ENCODE data around the gene COX6A2.

- TF ChIP-seq EZH2 (IDR thresholded peaks at IDR 0.05), result no peak
- TF ChIP-seq POLR2AphosphoS5 (IDR thresholded peaks at IDR 0.05; ENCODE audit: borderline replicate concordance, low read depth, low read length), result no peak
These were observed 23.0 kb upstream of the COX6A2 start for GRCh38 chr16:31451201-31451600.
